Osteocyte (in vitro differentiated cells): ENCODE data around the gene CTNNA2. TPM values are rescaled to one million over a fixed set of nuclear protein-coding genes. Genes with fewer than 3 reads are reported as not detected.

Source experiments
- DNase-seq: peaks from one replicate; pipeline ENCODE4 v3.0.0; 2021; ENCODE audit warnings: mixed read lengths; ENCODE audit not compliant: unreplicated experiment; ENCODE audit errors: extremely low spot score
- H3K27ac Mint-ChIP-seq: one replicate; pipeline ENCODE4 v1.8.0; 2021; ENCODE audit warnings: mild to moderate bottlenecking, mixed read lengths; ENCODE audit not compliant: unreplicated experiment
- H3K27me3 Mint-ChIP-seq: one replicate; pipeline ENCODE4 v1.8.0; 2021; ENCODE audit warnings: mixed read lengths; ENCODE audit not compliant: unreplicated experiment
- H3K36me3 Mint-ChIP-seq: one replicate; pipeline ENCODE4 v1.8.0; 2021; ENCODE audit warnings: mixed read lengths; ENCODE audit not compliant: unreplicated experiment
- H3K4me1 Mint-ChIP-seq: one replicate; pipeline ENCODE4 v1.8.0; 2021; ENCODE audit warnings: mixed read lengths; ENCODE audit not compliant: unreplicated experiment
- H3K4me3 Mint-ChIP-seq: one replicate; pipeline ENCODE4 v1.8.0; 2021; ENCODE audit warnings: mild to moderate bottlenecking, moderate library complexity, mixed read lengths; ENCODE audit not compliant: unreplicated experiment
- H3K9me3 Mint-ChIP-seq: one replicate; pipeline ENCODE4 v1.8.0; 2021; ENCODE audit warnings: mixed read lengths; ENCODE audit not compliant: unreplicated experiment
- total RNA-seq: library from RNA; stranded (reverse); gene quantifications from 2 replicates; pipeline ENCODE4 v1.2.1, GENCODE V29; 2021
- TF ChIP-seq, protein P1 (sequence below): fragments of 200-600 bp; sonication (generic); IDR thresholded peaks from 2 replicates; pipeline ENCODE4 v1.5.0; 2021; ENCODE audit warnings: antibody characterized with exemption, mild to moderate bottlenecking, moderate library complexity

The CTNNA2 gene
- total RNA-seq, 1 donor from 2014 or later: not detected

DNA sequence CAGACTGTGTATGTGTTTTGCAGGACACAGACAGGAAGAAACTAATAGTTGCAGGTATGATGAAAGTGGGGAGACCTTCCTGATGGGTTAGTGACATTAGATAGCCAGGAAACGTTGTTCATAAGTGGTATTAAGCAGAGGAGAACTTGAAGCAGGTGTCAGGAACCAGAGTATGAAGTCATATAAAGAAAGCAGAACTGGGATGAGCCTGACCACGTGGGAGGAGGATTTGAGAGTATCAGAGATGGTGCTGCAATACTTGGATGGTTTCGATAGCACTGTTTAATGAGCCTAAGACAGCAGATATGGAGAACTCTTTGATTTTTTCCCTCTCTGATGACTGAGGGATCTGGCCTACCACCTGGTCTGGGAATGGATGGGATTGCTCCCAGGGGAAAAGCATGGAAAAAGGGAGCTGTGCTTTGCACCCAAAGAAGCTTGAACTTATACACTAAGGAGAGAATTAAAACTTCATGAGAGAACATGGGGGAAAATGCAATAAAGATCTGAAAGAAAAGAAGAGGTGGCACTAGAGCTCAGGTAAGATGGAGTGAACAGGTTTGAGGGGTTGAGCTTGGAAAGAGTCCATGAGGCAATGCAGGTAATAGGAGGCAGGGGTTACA lies 1017.7 kb downstream of the CTNNA2 start:
- Mint-ChIP-seq H3K27ac (no peak overlapping the region), H3K4me3 (no peak overlapping the region), H3K9me3 (peaks cover 9% of the 10 kb centered on the region), H3K36me3 (no peaks in the 10 kb centered on the region), H3K4me1 (no peaks in the 10 kb centered on the region), H3K27me3 (no peaks in the 10 kb centered on the region)
- DNase-seq: no peak
- TF ChIP-seq, protein P1, sequence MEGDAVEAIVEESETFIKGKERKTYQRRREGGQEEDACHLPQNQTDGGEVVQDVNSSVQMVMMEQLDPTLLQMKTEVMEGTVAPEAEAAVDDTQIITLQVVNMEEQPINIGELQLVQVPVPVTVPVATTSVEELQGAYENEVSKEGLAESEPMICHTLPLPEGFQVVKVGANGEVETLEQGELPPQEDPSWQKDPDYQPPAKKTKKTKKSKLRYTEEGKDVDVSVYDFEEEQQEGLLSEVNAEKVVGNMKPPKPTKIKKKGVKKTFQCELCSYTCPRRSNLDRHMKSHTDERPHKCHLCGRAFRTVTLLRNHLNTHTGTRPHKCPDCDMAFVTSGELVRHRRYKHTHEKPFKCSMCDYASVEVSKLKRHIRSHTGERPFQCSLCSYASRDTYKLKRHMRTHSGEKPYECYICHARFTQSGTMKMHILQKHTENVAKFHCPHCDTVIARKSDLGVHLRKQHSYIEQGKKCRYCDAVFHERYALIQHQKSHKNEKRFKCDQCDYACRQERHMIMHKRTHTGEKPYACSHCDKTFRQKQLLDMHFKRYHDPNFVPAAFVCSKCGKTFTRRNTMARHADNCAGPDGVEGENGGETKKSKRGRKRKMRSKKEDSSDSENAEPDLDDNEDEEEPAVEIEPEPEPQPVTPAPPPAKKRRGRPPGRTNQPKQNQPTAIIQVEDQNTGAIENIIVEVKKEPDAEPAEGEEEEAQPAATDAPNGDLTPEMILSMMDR: no peak

GRCh38 chr2:80531319-80531718 lies 1018.5 kb downstream of the CTNNA2 start:
- Mint-ChIP-seq H3K27ac (no peak overlapping the region), H3K4me1 (no peaks in the 10 kb centered on the region), H3K4me3 (no peak overlapping the region), H3K36me3 (no peaks in the 10 kb centered on the region), H3K9me3 (peaks cover 9% of the 10 kb centered on the region), H3K27me3 (no peaks in the 10 kb centered on the region)
- no peak for DNase-seq
- TF ChIP-seq, protein P1: no peak

GRCh38 chr2:80545420-80546210 lies 1032.8 kb downstream of the CTNNA2 start:
- Mint-ChIP-seq H3K27me3 (no peaks in the 10 kb centered on the region), H3K36me3 (no peaks in the 10 kb centered on the region), H3K27ac (no peak overlapping the region), H3K4me1 (no peaks in the 10 kb centered on the region), H3K4me3 (no peak overlapping the region), H3K9me3 (peaks cover 13% of the 10 kb centered on the region)
- no peak for DNase-seq
- TF ChIP-seq, protein P1: no peak

- Mint-ChIP-seq H3K9me3 (peaks cover 13% of the 10 kb centered on the region), H3K27ac (no peak overlapping the region), H3K27me3 (no peaks in the 10 kb centered on the region), H3K36me3 (no peaks in the 10 kb centered on the region), H3K4me3 (no peak overlapping the region), H3K4me1 (no peaks in the 10 kb centered on the region)
- DNase-seq: no peak
- TF ChIP-seq, protein P1: no peak
These were observed 1033.9 kb downstream of the CTNNA2 start for GRCh38 chr2:80546766-80547165.

- no peaks in the 10 kb centered on the region for H3K36me3 Mint-ChIP-seq
- H3K27me3 Mint-ChIP-seq: no peaks in the 10 kb centered on the region
- H3K4me1 Mint-ChIP-seq: no peaks in the 10 kb centered on the region
- H3K9me3 Mint-ChIP-seq: peaks cover 13% of the 10 kb centered on the region
- H3K4me3 Mint-ChIP-seq: no peak overlapping the region
- DNase-seq: no peak
- TF ChIP-seq, protein P1: no peak
- no peak overlapping the region for H3K27ac Mint-ChIP-seq
These were observed 1034.5 kb downstream of the CTNNA2 start for GRCh38 chr2:80547344-80547743.
